NCI-H146 treated with DMSO at 0.1 percent for 48 hours (cell line): ENCODE measurements around the gene FSHR.

Experiments used
- DNase-seq: peaks from one replicate; lab custom pipeline; 2025; ENCODE audit not compliant: unreplicated experiment; lab: John Stamatoyannopoulos, UW

The FSHR gene

DNA sequence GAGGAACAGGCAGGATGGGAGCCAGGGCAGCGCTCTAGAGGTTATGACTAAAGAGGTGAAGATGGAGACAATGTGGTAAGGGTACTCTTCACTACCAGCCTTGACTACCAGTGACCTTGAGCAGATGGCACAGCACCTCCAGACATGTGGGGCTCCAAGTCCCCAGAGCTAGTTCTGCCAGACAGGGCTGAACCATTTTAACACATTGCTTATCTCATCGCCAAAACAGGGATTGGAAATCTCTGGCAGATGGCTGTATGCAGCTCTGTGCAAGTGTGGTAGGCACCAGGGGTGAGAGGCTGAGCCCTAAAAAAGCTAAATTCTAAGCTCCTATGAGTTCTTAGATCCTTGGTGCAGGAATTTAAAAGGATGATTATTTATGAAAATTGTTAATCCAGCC lies 41.3 kb downstream of the FSHR start:
- no peak for DNase-seq

GRCh38 chr2:49111456-49111855 lies 42.9 kb downstream of the FSHR start:
- peak; percentile 85 for DNase-seq

- no peak for DNase-seq
Measured at GRCh38 chr2:49111006-49111405, 43.3 kb downstream of the FSHR start.

- DNase-seq = no peak
Measured at GRCh38 chr2:49110571-49110970, 43.7 kb downstream of the FSHR start.

GRCh38 chr2:49108851-49109250 lies 45.5 kb downstream of the FSHR start:
- no peak for DNase-seq

GRCh38 chr2:49108436-49108835 lies 45.9 kb downstream of the FSHR start:
- no peak for DNase-seq

GRCh38 chr2:49105506-49105905 lies 48.8 kb downstream of the FSHR start:
- no peak for DNase-seq

DNA sequence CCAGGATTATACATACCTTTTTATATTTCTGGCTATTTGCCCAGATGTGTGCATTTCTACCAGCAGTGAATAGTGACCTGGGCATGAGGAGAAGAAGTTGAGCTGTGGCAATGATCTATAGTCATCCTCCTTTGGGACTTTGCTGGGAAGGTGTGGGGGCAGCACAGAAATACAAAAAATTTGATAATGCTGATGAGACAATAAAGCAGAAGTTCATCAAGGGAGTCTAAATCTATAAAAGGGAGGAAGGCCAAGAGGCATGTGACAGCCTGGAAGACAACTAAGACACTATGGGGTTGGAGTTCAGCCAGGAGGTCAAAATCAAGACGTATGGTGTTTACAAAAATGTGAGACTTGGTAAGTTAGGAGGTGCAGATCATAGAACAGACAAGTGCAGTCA lies 52.2 kb downstream of the FSHR start:
- no peak for DNase-seq

DNA sequence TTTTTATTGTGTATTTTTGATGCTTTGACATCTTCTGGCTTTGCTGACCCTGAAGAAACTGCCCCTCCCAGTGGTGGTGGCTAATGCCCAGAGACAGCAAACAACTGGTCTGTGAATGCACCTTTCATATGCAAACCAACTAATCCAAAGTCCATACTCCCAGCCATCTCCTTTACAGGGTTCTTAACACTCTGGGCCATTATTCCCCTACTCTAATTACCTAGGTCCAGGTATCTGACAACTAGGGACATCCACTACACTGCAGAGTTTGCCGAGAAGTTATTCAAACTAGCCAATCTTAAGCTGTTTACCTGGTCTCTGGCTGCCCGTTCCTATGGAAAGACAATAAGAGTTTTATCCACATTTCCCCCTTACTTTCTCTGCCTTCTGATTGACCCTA lies 73.6 kb downstream of the FSHR start:
- DNase-seq = no peak

DNA sequence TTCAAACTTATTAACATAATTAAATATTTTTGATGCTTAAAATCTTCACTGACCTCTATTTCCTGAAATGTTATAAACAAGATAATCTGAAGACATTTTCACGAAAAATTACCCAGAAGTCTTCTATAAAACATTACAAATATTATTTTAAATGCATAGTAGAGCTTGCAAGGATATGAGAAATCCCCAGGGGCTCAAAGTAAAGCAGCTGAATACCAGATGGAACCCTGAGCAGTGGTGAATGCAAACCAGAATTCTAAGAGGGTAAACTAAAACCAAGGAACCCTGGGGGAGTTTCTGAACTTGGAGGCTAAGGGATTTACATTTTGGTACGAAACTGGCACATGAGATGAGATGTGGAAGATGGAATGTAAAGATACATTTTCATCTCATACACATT lies 83.6 kb downstream of the FSHR start:
- no peak for DNase-seq

DNA sequence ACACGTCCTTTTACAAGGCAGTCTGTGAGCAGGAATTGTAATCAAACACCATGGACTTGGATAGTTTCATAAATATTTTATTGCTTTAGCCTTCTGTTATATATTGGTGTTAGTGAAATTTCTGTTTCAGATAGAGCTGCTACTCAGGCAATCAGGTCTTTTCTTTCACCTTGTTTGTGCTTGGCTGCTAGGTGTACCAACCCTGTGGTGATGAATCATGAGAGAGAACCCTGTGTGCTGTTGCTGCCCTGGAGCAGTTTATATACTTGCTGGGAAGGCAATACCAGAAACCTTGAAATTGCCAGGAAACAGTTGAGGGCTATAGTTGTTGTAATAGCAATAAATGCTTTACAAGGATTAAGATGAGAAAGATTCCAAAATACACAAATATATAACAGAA lies 84.5 kb downstream of the FSHR start:
- DNase-seq = no peak

GRCh38 chr2:49068613-49069012 lies 85.7 kb downstream of the FSHR start:
- no peak for DNase-seq

GRCh38 chr2:49067971-49068370 lies 86.3 kb downstream of the FSHR start:
- no peak for DNase-seq

GRCh38 chr2:49053156-49053555 lies 101.2 kb downstream of the FSHR start:
- DNase-seq = no peak

DNA sequence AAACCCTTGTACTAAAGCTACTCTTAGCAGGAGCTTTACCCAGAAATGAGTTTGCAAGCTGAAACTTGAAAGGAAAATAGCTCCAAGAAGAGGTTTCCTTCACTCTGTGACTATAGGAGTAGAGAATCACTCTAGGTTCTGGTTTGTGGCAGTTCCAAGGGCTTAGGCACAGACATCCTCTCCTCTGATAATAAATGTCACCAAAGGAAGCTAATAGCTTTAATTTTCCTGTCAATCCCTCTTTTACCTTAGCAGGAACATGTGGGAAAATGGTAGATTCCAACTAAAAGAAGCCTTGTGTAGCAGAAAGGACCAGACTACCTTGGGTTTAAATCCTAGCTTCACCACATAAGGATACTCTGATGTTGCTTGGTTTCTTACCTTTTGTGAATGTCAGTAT lies 104.0 kb downstream of the FSHR start:
- DNase-seq = no peak

- no peak for DNase-seq
Measured at GRCh38 chr2:49049161-49049560, 105.2 kb downstream of the FSHR start.

DNA sequence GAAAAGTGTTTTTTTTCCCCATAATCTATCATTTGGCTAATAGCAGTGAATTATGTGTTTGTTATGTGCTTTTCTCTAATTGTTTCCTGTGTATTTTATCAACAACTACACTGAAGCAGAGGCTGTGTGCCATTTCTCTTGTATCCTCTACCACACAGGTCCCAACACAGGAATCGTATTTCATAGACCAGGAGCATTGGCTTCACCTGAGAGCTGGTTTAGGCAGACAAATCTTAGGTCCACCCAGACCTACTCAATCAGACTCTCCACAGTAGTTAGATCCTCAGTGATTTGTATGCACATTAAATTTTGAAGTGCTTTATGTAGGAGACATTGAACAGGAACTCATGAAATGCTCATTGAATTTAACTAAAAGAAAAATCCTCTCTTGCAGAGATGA lies 109.2 kb downstream of the FSHR start:
- DNase-seq = no peak

DNA sequence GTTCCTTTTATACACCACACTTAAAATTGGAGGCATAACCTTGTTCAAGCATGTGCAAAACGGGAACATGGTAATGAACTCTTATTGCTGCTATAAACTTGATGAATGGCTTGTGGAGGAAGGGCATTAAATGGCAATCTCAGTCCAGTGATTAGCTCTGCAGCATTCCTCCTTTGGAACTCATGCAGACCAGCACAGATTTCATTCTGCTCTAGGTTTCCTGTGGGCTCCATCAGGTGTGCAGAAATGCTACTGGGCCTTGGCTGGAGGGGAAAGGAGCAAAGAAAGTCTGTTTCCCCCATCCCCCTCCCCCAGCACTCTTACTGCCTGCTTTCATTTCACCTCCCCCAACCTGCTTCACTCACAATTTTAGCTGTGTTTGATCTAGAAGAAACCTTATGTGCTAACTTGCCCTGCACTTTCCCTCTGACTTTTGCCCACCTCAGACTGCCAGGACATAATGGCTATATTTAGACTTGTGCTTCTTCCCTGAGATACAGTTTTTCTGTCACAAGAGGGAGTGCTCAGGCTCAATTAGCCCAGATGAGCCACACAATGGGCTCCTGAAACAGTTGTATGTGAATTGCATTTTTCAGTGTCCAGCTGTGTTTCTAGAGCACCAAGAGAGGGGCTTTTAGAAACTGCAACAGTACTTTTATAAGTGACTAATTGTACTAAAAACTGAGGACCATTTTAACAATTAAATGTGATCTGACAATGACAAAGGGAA lies 109.8 kb downstream of the FSHR start:
- DNase-seq = peak; percentile 26

DNA sequence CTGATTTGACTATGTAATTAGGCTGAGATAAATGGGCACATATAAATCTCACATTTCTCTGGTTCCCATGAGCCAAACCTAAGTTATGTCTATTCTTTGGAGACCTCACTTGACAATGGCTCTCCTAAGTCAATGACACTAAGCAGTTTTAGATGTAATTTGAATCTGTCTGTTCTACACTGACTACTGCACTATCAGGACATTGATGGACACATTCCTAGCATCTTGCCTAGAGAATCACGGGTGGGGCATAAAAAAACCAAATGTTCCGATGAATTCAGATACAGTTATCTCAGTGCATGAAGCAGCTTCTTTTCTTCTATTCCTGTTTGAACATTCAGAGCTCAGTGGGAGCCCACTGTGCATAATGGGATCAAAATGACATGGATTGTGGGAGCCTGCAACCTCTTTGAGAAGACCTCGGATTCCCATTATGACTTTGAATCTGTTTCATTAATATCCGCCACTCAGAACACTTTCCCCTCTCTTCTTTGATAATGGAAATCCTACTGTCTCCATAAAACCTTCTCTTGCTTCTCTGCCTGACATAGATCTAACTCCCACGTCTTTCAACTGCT lies 110.8 kb downstream of the FSHR start:
- no peak for DNase-seq

GRCh38 chr2:49042488-49042887 lies 111.8 kb downstream of the FSHR start:
- no peak for DNase-seq

GRCh38 chr2:49041061-49041460 lies 113.3 kb downstream of the FSHR start:
- DNase-seq = no peak

DNA sequence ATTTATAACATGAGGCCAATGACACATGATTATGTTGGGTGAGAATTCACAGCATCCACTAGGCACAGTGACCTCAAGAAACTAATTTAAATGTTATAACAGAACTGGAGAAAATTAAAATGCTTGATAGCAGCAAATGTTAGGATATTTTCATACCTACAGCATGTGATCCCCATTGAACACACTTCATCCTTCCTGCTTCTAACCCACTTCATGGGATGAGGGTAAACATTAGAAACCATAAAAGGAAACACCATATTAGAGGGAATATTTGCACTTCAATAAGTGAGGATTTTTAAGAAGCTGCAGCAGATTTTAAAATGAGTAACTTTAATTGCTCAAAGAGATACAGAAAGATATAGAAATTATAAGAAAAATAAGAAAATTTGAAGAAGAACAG lies 117.1 kb downstream of the FSHR start:
- DNase-seq = no peak

- DNase-seq = no peak
Measured at GRCh38 chr2:49035481-49035880, 118.8 kb downstream of the FSHR start.
